DMS79 (cell line): ENCODE data around the gene GUF1.
"Not testable (repeated sequence)": the region's sequence is repeated elsewhere in the genome, so short reads cannot be mapped to it uniquely, and the experiment has no call there.

ENCODE experiments used
- DNase-seq: peaks from one replicate; lab custom pipeline; 2025; lab: John Stamatoyannopoulos, UW

The GUF1 gene

DNA sequence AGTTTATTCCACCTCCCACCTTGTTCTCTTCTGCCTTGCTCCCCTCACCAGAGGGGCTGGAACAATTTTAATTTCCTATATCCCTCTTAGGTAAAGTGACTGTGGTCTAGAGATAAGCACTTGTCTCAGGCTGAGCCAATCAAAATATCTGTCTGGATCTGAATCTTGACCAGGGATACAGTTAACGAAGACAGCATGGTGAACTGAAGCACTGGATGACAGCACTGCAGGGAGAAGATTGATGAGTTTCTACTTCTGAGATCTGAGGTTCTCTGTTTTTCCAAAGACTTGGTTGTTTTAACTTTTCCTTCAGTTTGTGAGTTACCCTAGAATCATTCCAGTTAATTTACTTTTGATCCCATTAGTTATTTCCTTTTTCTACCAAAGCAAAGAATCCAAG, 34.9 kb downstream of the GUF1 start:
- DNase-seq, result no peak

DNA sequence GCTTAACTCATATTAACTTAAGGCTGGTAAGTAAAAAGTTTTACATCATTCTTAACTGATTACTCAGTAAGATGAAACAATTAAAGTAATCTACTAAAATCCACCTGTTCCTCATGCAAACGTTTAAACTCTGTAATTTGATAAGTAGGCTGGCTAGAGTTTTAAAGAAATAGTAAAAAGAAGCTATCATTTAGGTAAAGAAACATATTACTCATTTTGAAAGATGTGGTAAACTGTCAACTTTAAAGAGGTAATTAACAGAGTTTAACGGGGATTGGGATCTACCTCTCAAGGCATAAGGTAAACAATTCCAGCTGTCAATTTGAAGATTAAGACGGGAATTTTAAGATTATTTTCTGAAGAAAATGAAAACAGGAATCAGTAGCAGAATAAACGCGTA, 38.4 kb downstream of the GUF1 start:
- DNase-seq, result no peak

- no peak for DNase-seq
Observed at GRCh38 chr4:44720371-44720770, 42.2 kb downstream of the GUF1 start.

DNA sequence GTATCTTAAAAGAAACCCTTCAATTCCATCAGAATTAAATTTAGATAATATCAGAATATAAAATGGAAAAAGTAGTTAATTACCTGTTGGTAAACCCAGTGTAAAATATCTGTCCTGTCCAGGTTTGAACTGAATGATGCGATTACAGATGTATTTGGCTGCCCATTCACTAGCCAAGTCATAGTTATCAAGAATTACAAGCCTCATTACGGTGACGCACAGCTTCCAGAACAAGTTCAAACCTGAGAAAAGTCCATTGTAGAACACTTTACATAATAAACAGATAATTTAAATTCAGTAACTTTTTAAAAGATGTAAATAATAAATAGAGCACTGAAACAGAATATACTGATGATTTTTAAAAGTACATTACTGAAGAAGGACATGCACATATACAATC, 43.8 kb downstream of the GUF1 start:
- DNase-seq, result no peak

GRCh38 chr4:44725166-44725565, 46.9 kb downstream of the GUF1 start:
- no peak for DNase-seq

DNA sequence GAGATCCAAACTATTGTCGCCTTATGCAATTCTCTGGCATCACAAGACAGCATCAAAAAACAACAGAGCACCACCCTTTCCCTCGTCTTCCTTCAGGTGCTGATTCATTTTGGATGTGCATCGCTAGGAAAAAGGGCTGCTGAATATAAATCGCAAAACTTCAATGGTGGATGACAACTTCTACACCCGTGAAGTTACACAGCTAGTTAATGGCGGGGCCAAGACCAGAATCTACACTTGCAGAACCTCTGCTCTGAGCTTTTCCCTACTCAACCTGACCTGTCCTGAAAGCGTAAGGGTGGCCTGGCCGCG, 47.5 kb downstream of the GUF1 start:
- DNase-seq, result no peak

- DNase-seq, result peak; percentile 29
Observed at GRCh38 chr4:44726038-44726871, 48.0 kb downstream of the GUF1 start, which contains the start of gene GNPDA2. TSS of gene GNPDA2 (minus strand) at chr4:44726556. CDS start at chr4:44722207, 4,349 bp downstream.

DNA sequence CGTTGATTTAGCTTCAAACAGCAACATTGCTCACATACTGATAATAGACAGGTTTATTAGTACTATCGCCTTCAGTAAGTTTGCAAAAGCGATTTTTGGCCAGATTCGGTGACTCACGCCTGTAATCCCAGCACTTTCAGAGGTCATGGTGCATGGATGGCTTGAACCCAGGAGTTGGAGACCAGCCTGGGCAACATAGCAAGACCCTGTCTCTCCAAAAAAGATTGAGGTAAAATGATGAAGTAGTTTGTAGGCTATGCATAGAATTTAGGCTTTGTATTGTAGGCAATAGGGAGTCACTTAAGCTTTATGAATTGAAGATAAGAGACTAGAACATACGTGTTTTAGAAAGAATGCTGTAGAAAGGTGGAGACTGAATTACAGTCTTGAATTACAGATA, 49.3 kb downstream of the GUF1 start:
- DNase-seq, result no peak

GRCh38 chr4:44728694-44729093, 50.5 kb downstream of the GUF1 start:
- not testable (repeated sequence) for DNase-seq

DNA sequence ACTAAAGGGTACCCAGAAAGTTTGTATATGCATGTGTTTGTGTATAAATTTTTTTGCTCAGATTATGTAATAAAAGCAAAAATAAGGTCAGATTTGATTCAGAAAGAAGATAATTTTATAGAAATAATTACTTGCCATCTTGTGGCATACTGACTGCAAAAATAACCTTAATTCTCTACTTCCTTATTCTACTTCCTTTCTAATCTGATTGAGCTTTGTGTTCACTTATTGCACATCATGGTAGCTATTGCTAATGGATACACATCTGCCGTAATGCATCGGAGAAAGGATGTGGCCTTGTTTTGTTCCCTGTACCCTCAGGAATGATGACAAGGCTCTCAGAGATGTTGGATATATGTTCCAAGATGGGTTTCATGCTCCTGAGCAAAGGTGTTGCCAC, 58.7 kb downstream of the GUF1 start:
- DNase-seq, result no peak

- no peak for DNase-seq
Observed at GRCh38 chr4:44738615-44739014, 60.4 kb downstream of the GUF1 start.

GRCh38 chr4:44740201-44740600, 62.0 kb downstream of the GUF1 start:
- no peak for DNase-seq
